GM21576 (cell line): ENCODE data around the gene ZDHHC4.

Experiments
- ATAC-seq: cut with Tn5 transposase; IDR thresholded peaks from one replicate; pipeline ENCODE4 v1.9.1; 2021; ENCODE audit warnings: mild to moderate bottlenecking, moderate library complexity; ENCODE audit not compliant: unreplicated experiment

Gene ZDHHC4

GRCh38 chr7:6577369-6578113 lies at the start of gene ZDHHC4:
Gene ZDHHC4 (plus strand): TSS chr7:6577454. CDS start chr7:6580562, 3,108 bp downstream.
- ATAC-seq: peak; percentile 95

DNA sequence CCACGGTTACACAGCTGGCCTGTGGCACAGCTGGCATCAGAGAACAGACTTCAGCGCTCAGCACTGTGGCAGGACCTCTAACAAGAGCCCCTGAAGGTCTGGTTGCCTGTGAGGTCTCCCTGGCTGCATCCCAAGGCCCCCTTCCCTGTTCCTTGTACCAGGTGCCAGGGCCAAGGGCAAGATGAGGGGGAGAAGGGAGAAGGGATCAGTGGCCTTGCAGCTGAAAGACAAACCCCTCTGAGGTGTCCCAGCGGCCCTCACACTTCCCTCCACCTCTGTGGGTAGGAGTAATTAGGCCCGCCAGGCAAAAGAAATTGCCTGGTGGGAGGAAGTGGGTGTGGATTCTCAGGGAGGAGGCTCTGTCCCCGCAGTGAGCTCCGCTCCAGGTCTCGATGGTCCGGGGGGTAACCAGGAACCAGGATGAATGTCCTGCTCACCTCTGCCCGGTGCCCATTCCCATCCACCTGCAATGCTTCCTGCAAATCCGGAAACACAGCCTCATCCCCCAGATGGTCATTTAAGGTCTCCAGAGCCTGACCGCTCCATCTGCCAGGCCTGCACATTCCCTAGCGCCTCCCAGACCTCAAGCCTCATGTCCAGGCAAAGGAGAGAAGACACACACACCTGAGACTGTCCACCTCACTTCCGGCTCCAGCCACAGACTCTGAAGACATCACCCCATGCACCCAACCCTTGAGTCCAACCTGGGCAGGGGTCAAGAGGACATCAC lies 48.7 kb upstream of the ZDHHC4 start:
- ATAC-seq: no peak

GRCh38 chr7:6529643-6530042 lies 47.6 kb upstream of the ZDHHC4 start:
- ATAC-seq: no peak

- ATAC-seq: no peak
These were observed 46.4 kb upstream of the ZDHHC4 start for GRCh38 chr7:6530626-6531491.

GRCh38 chr7:6531492-6532279 lies 45.6 kb upstream of the ZDHHC4 start:
- ATAC-seq: no peak

- no peak for ATAC-seq
These were observed 44.7 kb upstream of the ZDHHC4 start for GRCh38 chr7:6532516-6532915.

GRCh38 chr7:6533893-6534495 lies 43.3 kb upstream of the ZDHHC4 start:
- no peak for ATAC-seq

- ATAC-seq: no peak
These were observed 40.7 kb upstream of the ZDHHC4 start for GRCh38 chr7:6536262-6537260.

DNA sequence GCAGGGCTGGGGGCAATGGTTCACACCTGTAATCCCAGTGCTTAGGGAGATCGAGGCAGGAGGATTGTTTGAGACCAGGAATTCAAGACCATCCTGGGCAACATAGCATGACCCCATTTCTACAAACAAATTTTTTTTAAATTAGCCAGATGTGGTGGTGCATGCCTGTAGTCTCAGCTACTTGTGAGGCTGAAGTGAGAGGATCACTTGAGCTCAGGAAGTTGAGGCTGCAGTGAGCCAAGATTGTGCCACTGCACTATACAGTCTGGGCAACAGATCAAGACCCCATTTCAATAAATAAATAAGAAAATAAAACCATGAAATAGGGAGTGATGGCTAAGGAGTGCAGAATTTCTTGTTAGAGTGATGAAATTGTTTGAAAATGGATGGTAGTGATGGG lies 34.9 kb upstream of the ZDHHC4 start:
- no peak for ATAC-seq

- no peak for ATAC-seq
These were observed 31.7 kb upstream of the ZDHHC4 start for GRCh38 chr7:6545398-6546126.

- no peak for ATAC-seq
These were observed 30.6 kb upstream of the ZDHHC4 start for GRCh38 chr7:6546498-6547251.

- no peak for ATAC-seq
These were observed 29.9 kb upstream of the ZDHHC4 start for GRCh38 chr7:6547400-6547799.

GRCh38 chr7:6551016-6551511 lies 26.2 kb upstream of the ZDHHC4 start, which contains the start of gene GRID2IP:
Gene GRID2IP (minus strand): TSS chr7:6551461. CDS start chr7:6551436, 25 bp downstream.
- ATAC-seq: no peak

GRCh38 chr7:6553448-6554044 lies 23.7 kb upstream of the ZDHHC4 start:
- no peak for ATAC-seq

- ATAC-seq: no peak
These were observed 22.4 kb upstream of the ZDHHC4 start for GRCh38 chr7:6554848-6555247.

- no peak for ATAC-seq
These were observed 21.1 kb upstream of the ZDHHC4 start for GRCh38 chr7:6556196-6556595.

GRCh38 chr7:6558837-6559236 lies 18.4 kb upstream of the ZDHHC4 start:
- ATAC-seq: no peak
